Measurements from ENCODE around the gene POTEH.
"Not testable (repeated sequence)": the region's sequence is repeated elsewhere in the genome, so short reads cannot be mapped to it uniquely, and the experiment has no call there.

Gene POTEH

GRCh38 chr22:15689749-15690125 is at the start of gene POTEH:
POTEH (plus strand) TSS chr22:15690026; CDS start chr22:15690078, 52 bp downstream.
- not testable (repeated sequence) for DNase-seq (ENCODE audit: low read depth in 2 of 2)

- not testable (repeated sequence) for DNase-seq (ENCODE audit: low read depth in 2 of 2)
Measured at GRCh38 chr22:15642288-15642861, 47.5 kb upstream of the POTEH start.

- not testable (repeated sequence) for DNase-seq (ENCODE audit: low read depth in 2 of 2)
Measured at GRCh38 chr22:15651954-15652353, 37.9 kb upstream of the POTEH start.

GRCh38 chr22:15652738-15653137 is 37.1 kb upstream of the POTEH start:
- DNase-seq (ENCODE audit: low read depth in 2 of 2): not testable (repeated sequence)

GRCh38 chr22:15653241-15653640 is 36.6 kb upstream of the POTEH start:
- not testable (repeated sequence) for DNase-seq (ENCODE audit: low read depth in 2 of 2)

GRCh38 chr22:15661102-15661501 is 28.7 kb upstream of the POTEH start:
- DNase-seq (ENCODE audit: low read depth in 2 of 2): not testable (repeated sequence)

- not testable (repeated sequence) for DNase-seq (ENCODE audit: low read depth in 2 of 2)
Measured at GRCh38 chr22:15664682-15665081, 25.1 kb upstream of the POTEH start.

- not testable (repeated sequence) for DNase-seq (ENCODE audit: low read depth in 2 of 2)
Measured at GRCh38 chr22:15665478-15665877, 24.3 kb upstream of the POTEH start.

- not testable (repeated sequence) for DNase-seq (ENCODE audit: low read depth in 2 of 2)
Measured at GRCh38 chr22:15669430-15669829, 20.4 kb upstream of the POTEH start.

GRCh38 chr22:15679702-15680101 is 10.1 kb upstream of the POTEH start:
- not testable (repeated sequence) for DNase-seq (ENCODE audit: low read depth in 2 of 2)

- DNase-seq (ENCODE audit: low read depth in 2 of 2): not testable (repeated sequence)
Measured at GRCh38 chr22:15684115-15684514, 5.7 kb upstream of the POTEH start.

GRCh38 chr22:15684695-15685094 is 5.1 kb upstream of the POTEH start:
- DNase-seq (ENCODE audit: low read depth in 2 of 2): not testable (repeated sequence)

- DNase-seq (ENCODE audit: low read depth in 2 of 2): not testable (repeated sequence)
Measured at GRCh38 chr22:15685641-15686040, 4.2 kb upstream of the POTEH start.

GRCh38 chr22:15687086-15687485 is 2.7 kb upstream of the POTEH start:
- DNase-seq (ENCODE audit: low read depth in 2 of 2): not testable (repeated sequence)

- DNase-seq (ENCODE audit: low read depth in 2 of 2): not testable (repeated sequence)
Measured at GRCh38 chr22:15687676-15688075, 2.1 kb upstream of the POTEH start.

GRCh38 chr22:15688090-15688489 is 1.7 kb upstream of the POTEH start:
- not testable (repeated sequence) for DNase-seq (ENCODE audit: low read depth in 2 of 2)

- not testable (repeated sequence) for DNase-seq (ENCODE audit: low read depth in 2 of 2)
Measured at GRCh38 chr22:15689012-15689748, 646 bp upstream of the POTEH start.

- DNase-seq (ENCODE audit: low read depth in 2 of 2): not testable (repeated sequence)
Measured at GRCh38 chr22:15713600-15713999, 23.8 kb downstream of the POTEH start.

- DNase-seq (ENCODE audit: low read depth in 2 of 2): not testable (repeated sequence)
Measured at GRCh38 chr22:15714125-15714524, 24.3 kb downstream of the POTEH start.

- not testable (repeated sequence) for DNase-seq (ENCODE audit: low read depth in 2 of 2)
Measured at GRCh38 chr22:15721884-15722283, 32.1 kb downstream of the POTEH start.

- not testable (repeated sequence) for DNase-seq (ENCODE audit: low read depth in 2 of 2)
Measured at GRCh38 chr22:15729209-15729917, 39.5 kb downstream of the POTEH start.

- DNase-seq (ENCODE audit: low read depth in 2 of 2): not testable (repeated sequence)
Measured at GRCh38 chr22:15731023-15731422, 41.2 kb downstream of the POTEH start.
